IMR-90 (cell line): ENCODE results near the gene PHACTR3. TPM values are rescaled to one million over a fixed set of nuclear protein-coding genes. Genes with fewer than 3 reads are reported as not detected.

Experiments
- ATAC-seq: fragments of 200-7000 bp; cut with Tn5 transposase; 2 replicates; pipeline ENCODE4 v1.9.1; 2020; ENCODE audit warnings: low read depth, mild to moderate bottlenecking, moderate library complexity
- BruUV-seq: library from RNA; stranded (reverse); fragments of 400-500 nt; replicated peaks from 2 replicates; lab custom pipeline; 2021; lab: Mats Ljungman, UMichigan
- CTCF ChIA-PET: fragments of 300-600 bp; formaldehyde crosslinking; extraction: SDS; loops from one replicate; lab custom pipeline; 2021; ENCODE audit warnings: antibody characterized with exemption; lab: Yijun Ruan, JAX
- POLR2A ChIA-PET: fragments of 300-600 bp; sonication (Branson Sonifier 250); formaldehyde crosslinking; loops from one replicate; lab custom pipeline; 2022; ENCODE audit warnings: antibody characterized with exemption; ENCODE audit not compliant: unreplicated experiment; lab: Charles Lee
- DNase-seq: peaks from one replicate; pipeline ENCODE4 v3.0.0; 2013
- H2AFZ ChIP-seq: replicated peaks from 2 replicates; pipeline ENCODE3; 2013; ENCODE audit warnings: low read length, mild to moderate bottlenecking; ENCODE audit not compliant: poor library complexity
- H2AK5ac ChIP-seq: 2 replicates; pipeline ENCODE4 v1.6.1; 2013; ENCODE audit warnings: low read depth, low read length, inconsistent platforms
- H2AK9ac ChIP-seq: replicated peaks from 2 replicates; pipeline ENCODE3; 2013; ENCODE audit warnings: mild to moderate bottlenecking, low read depth, low read length, moderate library complexity; ENCODE audit not compliant: poor library complexity
- H2BK120ac ChIP-seq: 2 replicates; pipeline ENCODE4 v1.6.1; 2013; ENCODE audit warnings: low read depth, low read length, inconsistent platforms
- H2BK15ac ChIP-seq: 3 replicates; pipeline ENCODE4 v1.6.1; 2013; ENCODE audit warnings: low read depth, low read length, inconsistent platforms
- H2BK20ac ChIP-seq: 2 replicates; pipeline ENCODE4 v1.6.1; 2013; ENCODE audit warnings: low read depth, mild to moderate bottlenecking, inconsistent platforms, low read length, moderate library complexity
- H2BK5ac ChIP-seq: 2 replicates; pipeline ENCODE4 v1.6.1; 2013; ENCODE audit warnings: mild to moderate bottlenecking, low read depth, low read length, inconsistent platforms; ENCODE audit not compliant: poor library complexity, severe bottlenecking
- H3K14ac ChIP-seq: replicated peaks from 2 replicates; pipeline ENCODE4 v1.6.1; 2013; ENCODE audit warnings: low read depth, low read length, inconsistent platforms
- H3K18ac ChIP-seq: 2 replicates; pipeline ENCODE4 v1.6.1; 2013; ENCODE audit warnings: low read depth, low read length, control low read depth
- H3K23ac ChIP-seq: 2 replicates; pipeline ENCODE4 v1.6.1; 2013; ENCODE audit warnings: low read depth, low read length, inconsistent platforms
- H3K27ac ChIP-seq: 2 replicates; pipeline ENCODE4 v1.5.1; 2013; ENCODE audit warnings: mild to moderate bottlenecking, control low read depth, low read length; ENCODE audit not compliant: insufficient read depth
- H3K27me3 ChIP-seq: 2 replicates; pipeline ENCODE4 v1.6.1; 2013; ENCODE audit warnings: low read length; ENCODE audit not compliant: control insufficient read depth, insufficient read depth
- H3K36me3 ChIP-seq: 2 replicates; pipeline ENCODE4 v1.6.1; 2013; ENCODE audit warnings: low read length, mixed read lengths; ENCODE audit not compliant: control insufficient read depth, insufficient read depth
- H3K4ac ChIP-seq: 2 replicates; pipeline ENCODE4 v1.6.1; 2013; ENCODE audit warnings: low read depth, low read length, inconsistent platforms
- H3K4me1 ChIP-seq: 2 replicates; pipeline ENCODE4 v1.6.1; 2013; ENCODE audit warnings: low read length, mixed read lengths; ENCODE audit not compliant: control insufficient read depth, insufficient read depth
- H3K4me2 ChIP-seq: 2 replicates; pipeline ENCODE4 v1.6.1; 2013; ENCODE audit warnings: low read depth, mild to moderate bottlenecking, control low read depth, low read length, moderate library complexity
- H3K4me3 ChIP-seq: 2 replicates; pipeline ENCODE4 v1.5.1; 2013; ENCODE audit warnings: low read depth, mild to moderate bottlenecking, control low read depth, low read length, moderate library complexity; ENCODE audit not compliant: insufficient read depth
- H3K56ac ChIP-seq: 2 replicates; pipeline ENCODE4 v1.6.1; 2013; ENCODE audit warnings: low read length, inconsistent platforms; ENCODE audit not compliant: insufficient read depth; ENCODE audit errors: extremely low read depth
- H3K79me1 ChIP-seq, 2 experiments: 2 replicates each; pipeline ENCODE4 v1.6.1; 2013; ENCODE audit warnings: low read length in 2 of 2, inconsistent platforms in 1 of 2, low read depth in 1 of 2
- H3K9ac ChIP-seq: 2 replicates; pipeline ENCODE4 v1.6.1; 2013; ENCODE audit warnings: low read depth, low read length, control low read depth
- H3K9me1 ChIP-seq: 2 replicates; pipeline ENCODE4 v1.6.1; 2013; ENCODE audit warnings: low read length, inconsistent platforms; ENCODE audit not compliant: insufficient read depth
- H3K9me3 ChIP-seq: 2 replicates; pipeline ENCODE4 v1.6.1; 2013; ENCODE audit warnings: low read length; ENCODE audit not compliant: control insufficient read depth, insufficient read depth
- H4K20me1 ChIP-seq: 2 replicates; pipeline ENCODE4 v1.6.1; 2013; ENCODE audit warnings: low read length, inconsistent platforms; ENCODE audit not compliant: insufficient read depth
- H4K5ac ChIP-seq: 2 replicates; pipeline ENCODE4 v1.6.1; 2013; ENCODE audit warnings: mild to moderate bottlenecking, low read depth, low read length, control low read depth
- H4K8ac ChIP-seq, 2 experiments: 2 replicates each; pipeline ENCODE4 v1.6.1; 2013; ENCODE audit warnings: low read depth in 2 of 2, low read length in 2 of 2, control low read depth in 1 of 2, inconsistent platforms in 1 of 2
- H4K91ac ChIP-seq: 2 replicates; pipeline ENCODE4 v1.6.1; 2013; ENCODE audit warnings: low read depth, low read length, inconsistent platforms; ENCODE audit not compliant: insufficient read depth
- CEBPB ChIP-seq: IDR thresholded peaks from 2 replicates; pipeline ENCODE4 v1.6.1; 2012; ENCODE audit warnings: low read depth, low read length, improper control_type of control experiment
- CHD1 ChIP-seq: IDR thresholded peaks from 2 replicates; pipeline ENCODE4 v1.6.1; 2012; ENCODE audit warnings: low read depth, low read length, improper control_type of control experiment
- FOS ChIP-seq: fragments of 150-350 bp; IDR thresholded peaks from 2 replicates; pipeline ENCODE4 v1.6.1; 2016; ENCODE audit warnings: low read depth, low read length
- MAZ ChIP-seq: IDR thresholded peaks from 2 replicates; pipeline ENCODE4 v1.6.1; 2012; ENCODE audit warnings: low read depth, mild to moderate bottlenecking, low read length, improper control_type of control experiment, moderate library complexity, borderline replicate concordance
- MXI1 ChIP-seq: IDR thresholded peaks from 2 replicates; pipeline ENCODE4 v1.6.1; 2012; ENCODE audit warnings: low read depth, mild to moderate bottlenecking, low read length, moderate library complexity, borderline replicate concordance
- RFX5 ChIP-seq: IDR thresholded peaks from 2 replicates; pipeline ENCODE4 v1.8.0; 2012; ENCODE audit warnings: low read depth, mild to moderate bottlenecking, low read length, moderate library complexity
- WGBS, 2 experiments: methylation state at CpG; one replicate each; pipeline versions ENCODE4 v1.1.5 to v1.1.7; 2013; ENCODE audit warnings: missing lambda C conversion rate in 2 of 2; ENCODE audit not compliant: insufficient read length in 1 of 2; ENCODE audit errors: extremely low coverage in 2 of 2; 5-methylcytosine and 5-hydroxymethylcytosine counted together
- dilution Hi-C: fragments of 300-500 bp; cut with HindIII; formaldehyde crosslinking; loops from one replicate; pipeline ENCODE4 v1.14.3; 2018; ENCODE audit warnings: low sequenced_read_pairs; ENCODE audit not compliant: unreplicated experiment
- in situ Hi-C: fragments of 300-500 bp; cut with MboI; formaldehyde crosslinking; loops from 3 replicates; pipeline ENCODE4 v1.14.3; 2019; ENCODE audit warnings: low sequenced_read_pairs, inconsistent platforms, mixed read lengths
- intact Hi-C: fragments of 100-400 bp; cut with micrococcal nuclease; formaldehyde crosslinking; loops from 2 replicates; pipeline ENCODE4 v1.10.0; 2022
- polyA plus RNA-seq, 3 experiments: library from polyadenylated mRNA; depleted of rRNA; stranded (reverse); fragments of >200 nt; gene quantifications; 2 replicates each; pipeline ENCODE4 v1.2.3, GENCODE V29; 2012; ENCODE audit warnings: low replicate concordance in 1 of 3
- total RNA-seq: library from RNA; depleted of rRNA; stranded (reverse); fragments of >200 nt; gene quantifications from 2 replicates; pipeline ENCODE4 v1.2.3, GENCODE V29; 2012
- TF ChIP-seq, protein P1 (sequence below): fragments of 150-350 bp; IDR thresholded peaks from 2 replicates; pipeline ENCODE4 v1.6.1; 2017; ENCODE audit warnings: mild to moderate bottlenecking, antibody characterized with exemption, low read length, low read depth
- TF ChIP-seq, protein P2 (sequence below): conservative IDR thresholded peaks from 2 replicates; pipeline ENCODE4 v1.5.1; 2012; ENCODE audit warnings: mild to moderate bottlenecking, low read depth, low read length, improper control_type of control experiment

The PHACTR3 gene
- total and polyA plus RNA-seq, 2 of the 4 experiments (the other 2 are of a cell fraction): not detected

DNA sequence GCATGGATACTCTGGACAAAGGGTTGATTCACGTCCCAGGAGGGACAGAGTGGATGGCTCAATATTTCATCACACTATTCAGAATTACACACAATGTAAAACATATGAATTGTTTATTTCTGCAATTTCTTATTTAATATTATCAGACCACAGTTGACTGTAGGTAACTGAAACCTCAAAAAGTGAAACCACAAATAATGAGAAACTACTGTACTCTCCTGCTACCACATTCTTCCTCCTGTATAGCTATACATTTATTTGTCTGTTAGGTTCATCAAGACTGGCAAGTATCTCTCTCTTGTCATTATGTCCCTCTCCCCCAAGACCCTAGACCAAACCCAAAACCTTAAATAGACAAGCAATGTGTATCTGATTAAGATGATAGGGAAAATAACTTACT, 269.1 kb downstream of the PHACTR3 start:
- intact Hi-C loops: no loop called here
- ATAC-seq: no peak
- ChIA-PET POLR2A (no interaction called here), CTCF (interaction anchor here (1.2 kb wide), 1 partner anchor 23 kb away, joined by 3 read pairs; no protein-coding TSS in a partner anchor)
- Histone ChIP-seq H3K4me2 (no peak overlapping the region), H2BK120ac (no peak overlapping the region), H4K5ac (no peak overlapping the region), H3K14ac (no peak overlapping the region), H2BK15ac (no peak overlapping the region), H2AK9ac (no peak overlapping the region), H3K4ac (no peak overlapping the region), H2AK5ac (no peak overlapping the region), H3K9me3 (no peaks in the 10 kb centered on the region), H3K27ac (no peak overlapping the region), H3K18ac (no peak overlapping the region), H3K23ac (no peak overlapping the region), H2BK5ac (no peak overlapping the region), H2BK20ac (no peak overlapping the region), H3K27me3 (no peaks in the 10 kb centered on the region), H3K9me1 (no peaks in the 10 kb centered on the region), H3K4me1 (no peaks in the 10 kb centered on the region), H3K36me3 (no peaks in the 10 kb centered on the region), H4K91ac (no peak overlapping the region), H3K9ac (no peak overlapping the region), H4K20me1 (no peaks in the 10 kb centered on the region), H3K79me1 (no peaks in the 10 kb centered on the region), H2AFZ (no peak overlapping the region), H3K4me3 (no peak overlapping the region), H3K56ac (no peak overlapping the region), H4K8ac (no peak overlapping the region)
- DNase-seq: no peak
- no CpG with 5 or more reads among the region's 1 CpG for WGBS, 2 experiments
- in situ Hi-C loops: no loop called here
- no TSS peak for BruUV-seq
- dilution Hi-C loops: no loop called here
- no peak for TF ChIP-seq MXI1
- TF ChIP-seq, protein P1, sequence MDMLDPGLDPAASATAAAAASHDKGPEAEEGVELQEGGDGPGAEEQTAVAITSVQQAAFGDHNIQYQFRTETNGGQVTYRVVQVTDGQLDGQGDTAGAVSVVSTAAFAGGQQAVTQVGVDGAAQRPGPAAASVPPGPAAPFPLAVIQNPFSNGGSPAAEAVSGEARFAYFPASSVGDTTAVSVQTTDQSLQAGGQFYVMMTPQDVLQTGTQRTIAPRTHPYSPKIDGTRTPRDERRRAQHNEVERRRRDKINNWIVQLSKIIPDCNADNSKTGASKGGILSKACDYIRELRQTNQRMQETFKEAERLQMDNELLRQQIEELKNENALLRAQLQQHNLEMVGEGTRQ: no peak
- no peak for TF ChIP-seq CHD1
- TF ChIP-seq FOS: no peak
- TF ChIP-seq, protein P2, sequence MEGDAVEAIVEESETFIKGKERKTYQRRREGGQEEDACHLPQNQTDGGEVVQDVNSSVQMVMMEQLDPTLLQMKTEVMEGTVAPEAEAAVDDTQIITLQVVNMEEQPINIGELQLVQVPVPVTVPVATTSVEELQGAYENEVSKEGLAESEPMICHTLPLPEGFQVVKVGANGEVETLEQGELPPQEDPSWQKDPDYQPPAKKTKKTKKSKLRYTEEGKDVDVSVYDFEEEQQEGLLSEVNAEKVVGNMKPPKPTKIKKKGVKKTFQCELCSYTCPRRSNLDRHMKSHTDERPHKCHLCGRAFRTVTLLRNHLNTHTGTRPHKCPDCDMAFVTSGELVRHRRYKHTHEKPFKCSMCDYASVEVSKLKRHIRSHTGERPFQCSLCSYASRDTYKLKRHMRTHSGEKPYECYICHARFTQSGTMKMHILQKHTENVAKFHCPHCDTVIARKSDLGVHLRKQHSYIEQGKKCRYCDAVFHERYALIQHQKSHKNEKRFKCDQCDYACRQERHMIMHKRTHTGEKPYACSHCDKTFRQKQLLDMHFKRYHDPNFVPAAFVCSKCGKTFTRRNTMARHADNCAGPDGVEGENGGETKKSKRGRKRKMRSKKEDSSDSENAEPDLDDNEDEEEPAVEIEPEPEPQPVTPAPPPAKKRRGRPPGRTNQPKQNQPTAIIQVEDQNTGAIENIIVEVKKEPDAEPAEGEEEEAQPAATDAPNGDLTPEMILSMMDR: no peak
- TF ChIP-seq CEBPB: no peak
- TF ChIP-seq MAZ: no peak
- TF ChIP-seq RFX5: no peak
